ENCODE measurements around the gene BDNF.
"Not testable (repeated sequence)": the region's sequence is repeated elsewhere in the genome, so short reads cannot be mapped to it uniquely, and the experiment has no call there.

BDNF gene

GRCh38 chr11:27665508-27666101 is 34.6 kb downstream of the BDNF start:
- DNase-seq (ENCODE audit: low spot score), result not testable (repeated sequence)

GRCh38 chr11:27663326-27663725 is 36.9 kb downstream of the BDNF start:
- DNase-seq (ENCODE audit: low spot score), result no peak

- no peak for DNase-seq (ENCODE audit: low spot score)
Observed at GRCh38 chr11:27660171-27660570, 40.1 kb downstream of the BDNF start.

- no peak for DNase-seq (ENCODE audit: low spot score)
Observed at GRCh38 chr11:27658535-27659236, 41.6 kb downstream of the BDNF start.

GRCh38 chr11:27656806-27657483 is 43.3 kb downstream of the BDNF start:
- peak; percentile 32 for DNase-seq (ENCODE audit: low spot score)

GRCh38 chr11:27656320-27656719 is 43.9 kb downstream of the BDNF start:
- DNase-seq (ENCODE audit: low spot score), result no peak

- DNase-seq (ENCODE audit: low spot score), result no peak
Observed at GRCh38 chr11:27653990-27654758, 46.1 kb downstream of the BDNF start.

- DNase-seq (ENCODE audit: low spot score), result no peak
Observed at GRCh38 chr11:27651711-27652110, 48.5 kb downstream of the BDNF start.

- no peak for DNase-seq (ENCODE audit: low spot score)
Observed at GRCh38 chr11:27650988-27651387, 49.3 kb downstream of the BDNF start.

GRCh38 chr11:27649800-27650199 is 50.5 kb downstream of the BDNF start:
- no peak for DNase-seq (ENCODE audit: low spot score)

GRCh38 chr11:27648840-27649239 is 51.4 kb downstream of the BDNF start:
- no peak for DNase-seq (ENCODE audit: low spot score)

- no peak for DNase-seq (ENCODE audit: low spot score)
Observed at GRCh38 chr11:27646051-27646818, 54.0 kb downstream of the BDNF start.

- DNase-seq (ENCODE audit: low spot score), result no peak
Observed at GRCh38 chr11:27642954-27643353, 57.3 kb downstream of the BDNF start.

GRCh38 chr11:27640954-27641353 is 59.3 kb downstream of the BDNF start:
- DNase-seq (ENCODE audit: low spot score), result no peak

- DNase-seq (ENCODE audit: low spot score), result no peak
Observed at GRCh38 chr11:27635567-27636037, 64.7 kb downstream of the BDNF start.

- not testable (repeated sequence) for DNase-seq (ENCODE audit: low spot score)
Observed at GRCh38 chr11:27634776-27635175, 65.5 kb downstream of the BDNF start.

- DNase-seq (ENCODE audit: low spot score), result not testable (repeated sequence)
Observed at GRCh38 chr11:27634282-27634681, 66.0 kb downstream of the BDNF start.

- not testable (repeated sequence) for DNase-seq (ENCODE audit: low spot score)
Observed at GRCh38 chr11:27629023-27629422, 71.2 kb downstream of the BDNF start.

- DNase-seq (ENCODE audit: low spot score), result no peak
Observed at GRCh38 chr11:27627979-27628378, 72.3 kb downstream of the BDNF start.

- no peak for DNase-seq (ENCODE audit: low spot score)
Observed at GRCh38 chr11:27626938-27627586, 73.2 kb downstream of the BDNF start.

All from hepatic stellate cell (primary cell).